ENCODE data around the gene PHC2.

The PHC2 gene

DNA sequence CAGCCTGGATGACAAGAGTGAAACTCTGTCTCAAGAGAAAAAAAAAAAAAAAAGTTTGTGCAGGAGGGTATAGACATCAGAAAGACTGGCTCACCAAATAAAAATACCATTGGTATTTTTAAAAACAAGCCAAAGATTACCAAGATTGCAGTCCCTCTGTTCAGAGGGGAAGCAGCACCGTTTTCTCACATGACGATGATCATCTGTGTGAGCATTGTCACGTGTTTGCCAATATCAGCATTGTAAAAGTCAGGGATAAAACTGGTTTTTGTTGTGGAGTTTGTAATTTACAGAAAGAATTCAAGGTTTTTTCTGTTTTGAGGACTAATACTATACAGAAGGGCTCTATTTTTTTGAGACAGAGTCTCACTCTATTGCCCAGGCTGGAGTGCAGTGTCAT is 148.1 kb downstream of the PHC2 start:
- no peak for DNase-seq (ENCODE audit: low read depth)
- TF ChIP-seq, protein P1, sequence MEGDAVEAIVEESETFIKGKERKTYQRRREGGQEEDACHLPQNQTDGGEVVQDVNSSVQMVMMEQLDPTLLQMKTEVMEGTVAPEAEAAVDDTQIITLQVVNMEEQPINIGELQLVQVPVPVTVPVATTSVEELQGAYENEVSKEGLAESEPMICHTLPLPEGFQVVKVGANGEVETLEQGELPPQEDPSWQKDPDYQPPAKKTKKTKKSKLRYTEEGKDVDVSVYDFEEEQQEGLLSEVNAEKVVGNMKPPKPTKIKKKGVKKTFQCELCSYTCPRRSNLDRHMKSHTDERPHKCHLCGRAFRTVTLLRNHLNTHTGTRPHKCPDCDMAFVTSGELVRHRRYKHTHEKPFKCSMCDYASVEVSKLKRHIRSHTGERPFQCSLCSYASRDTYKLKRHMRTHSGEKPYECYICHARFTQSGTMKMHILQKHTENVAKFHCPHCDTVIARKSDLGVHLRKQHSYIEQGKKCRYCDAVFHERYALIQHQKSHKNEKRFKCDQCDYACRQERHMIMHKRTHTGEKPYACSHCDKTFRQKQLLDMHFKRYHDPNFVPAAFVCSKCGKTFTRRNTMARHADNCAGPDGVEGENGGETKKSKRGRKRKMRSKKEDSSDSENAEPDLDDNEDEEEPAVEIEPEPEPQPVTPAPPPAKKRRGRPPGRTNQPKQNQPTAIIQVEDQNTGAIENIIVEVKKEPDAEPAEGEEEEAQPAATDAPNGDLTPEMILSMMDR (conservative IDR thresholded peaks at IDR 0.05; ENCODE audit: control insufficient read depth, insufficient read depth, low read depth, low read length) = no peak
- no peak overlapping the region for H3K4me3 ChIP-seq (ENCODE audit: control insufficient read depth, low read depth, low read length)

DNA sequence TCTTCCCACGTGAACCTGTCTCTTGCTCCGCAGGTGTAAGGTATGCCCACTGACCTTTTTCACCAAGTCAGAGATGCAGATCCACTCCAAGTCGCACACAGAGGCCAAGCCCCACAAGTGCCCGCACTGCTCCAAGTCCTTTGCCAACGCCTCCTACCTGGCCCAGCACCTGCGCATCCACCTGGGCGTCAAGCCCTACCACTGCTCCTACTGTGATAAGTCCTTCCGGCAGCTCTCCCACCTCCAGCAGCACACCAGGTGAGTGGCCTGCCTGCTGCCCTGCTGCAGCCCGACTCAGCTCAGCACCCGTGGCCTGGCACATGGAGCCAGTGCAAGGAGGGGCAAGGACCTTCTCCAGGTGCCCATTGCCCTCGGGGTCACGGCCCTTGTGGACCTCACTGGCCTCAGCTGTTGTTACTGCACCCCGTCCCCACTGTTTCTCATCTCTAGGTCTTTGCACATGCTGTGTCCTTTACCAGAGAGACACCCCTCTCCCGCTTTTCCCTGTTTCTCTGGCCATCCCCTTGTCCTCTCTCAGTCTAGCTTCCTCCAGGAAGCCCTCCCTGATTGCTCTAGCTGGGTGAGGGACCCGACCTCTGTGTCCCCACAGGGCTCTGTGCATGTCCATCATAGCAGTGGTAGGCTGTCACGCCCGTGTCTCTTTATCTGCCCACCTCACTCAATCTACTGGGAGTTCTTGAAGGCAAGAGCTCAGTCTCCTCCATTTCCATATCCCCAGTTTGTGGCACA is 149.2 kb downstream of the PHC2 start:
- no peak for DNase-seq (ENCODE audit: low read depth)
- TF ChIP-seq, protein P1 (conservative IDR thresholded peaks at IDR 0.05; ENCODE audit: control insufficient read depth, insufficient read depth, low read depth, low read length) = no peak
- no peak overlapping the region for H3K4me3 ChIP-seq (ENCODE audit: control insufficient read depth, low read depth, low read length)

DNA sequence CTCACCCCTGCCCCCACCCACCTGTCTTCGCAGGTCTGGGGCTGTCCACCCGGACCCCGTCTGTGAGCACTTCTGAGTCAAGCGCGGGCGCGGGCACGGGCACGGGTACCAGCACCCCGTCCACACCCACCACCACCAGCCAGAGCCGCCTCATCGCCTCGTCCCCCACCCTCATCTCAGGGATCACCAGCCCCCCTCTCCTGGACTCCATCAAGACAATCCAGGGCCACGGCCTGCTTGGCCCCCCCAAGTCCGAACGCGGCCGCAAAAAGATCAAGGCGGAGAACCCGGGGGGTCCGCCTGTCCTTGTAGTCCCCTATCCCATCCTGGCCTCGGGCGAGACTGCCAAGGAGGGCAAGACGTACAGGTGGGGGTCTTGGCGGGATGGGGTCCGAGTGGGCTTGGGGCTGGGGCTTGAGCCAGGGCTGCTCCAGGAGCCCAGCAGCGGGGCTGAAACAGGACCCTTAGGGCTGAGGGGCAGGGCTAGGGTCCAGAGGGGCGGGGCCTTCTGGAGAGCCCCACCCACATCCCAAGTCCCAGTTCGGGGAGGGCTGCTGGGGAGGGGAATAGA is 150.7 kb downstream of the PHC2 start:
- no peak overlapping the region for H3K4me3 ChIP-seq (ENCODE audit: control insufficient read depth, low read depth, low read length)
- DNase-seq (ENCODE audit: low read depth) = no peak
- TF ChIP-seq, protein P1 (conservative IDR thresholded peaks at IDR 0.05; ENCODE audit: control insufficient read depth, insufficient read depth, low read depth, low read length) = no peak

DNA sequence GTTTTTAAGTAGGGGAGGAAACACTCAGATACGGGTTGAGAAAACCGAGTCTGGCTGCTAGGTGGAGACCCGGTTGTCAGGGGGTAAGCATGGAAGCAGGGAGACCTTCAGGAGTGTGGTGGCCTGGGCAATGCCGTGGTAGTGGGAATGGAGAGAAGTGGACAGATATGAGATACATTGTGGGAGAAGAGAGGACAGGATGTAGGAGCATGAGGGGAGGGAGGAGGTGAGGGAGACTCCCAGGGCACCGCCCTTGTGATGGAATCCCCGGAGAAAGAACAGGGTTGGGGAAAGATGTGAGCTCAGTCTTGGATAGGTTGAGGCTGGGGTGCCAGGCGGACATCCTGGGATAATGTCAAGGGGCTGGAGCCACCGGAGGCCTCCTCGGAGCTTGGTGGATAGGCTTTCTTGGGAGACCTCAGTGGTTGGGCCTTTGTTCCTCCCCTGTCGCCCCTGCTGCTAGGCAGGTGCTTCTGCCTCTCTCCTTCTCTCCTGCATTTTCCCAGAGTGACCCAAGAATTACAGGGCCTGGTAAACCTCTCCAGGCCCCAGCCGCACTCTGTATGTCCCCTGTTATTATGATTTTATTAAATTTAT is 153.3 kb downstream of the PHC2 start:
- H3K4me3 ChIP-seq (ENCODE audit: control insufficient read depth, low read depth, low read length) = no peak overlapping the region
- no peak for DNase-seq (ENCODE audit: low read depth)
- TF ChIP-seq, protein P1 (conservative IDR thresholded peaks at IDR 0.05; ENCODE audit: control insufficient read depth, insufficient read depth, low read depth, low read length) = no peak

DNA sequence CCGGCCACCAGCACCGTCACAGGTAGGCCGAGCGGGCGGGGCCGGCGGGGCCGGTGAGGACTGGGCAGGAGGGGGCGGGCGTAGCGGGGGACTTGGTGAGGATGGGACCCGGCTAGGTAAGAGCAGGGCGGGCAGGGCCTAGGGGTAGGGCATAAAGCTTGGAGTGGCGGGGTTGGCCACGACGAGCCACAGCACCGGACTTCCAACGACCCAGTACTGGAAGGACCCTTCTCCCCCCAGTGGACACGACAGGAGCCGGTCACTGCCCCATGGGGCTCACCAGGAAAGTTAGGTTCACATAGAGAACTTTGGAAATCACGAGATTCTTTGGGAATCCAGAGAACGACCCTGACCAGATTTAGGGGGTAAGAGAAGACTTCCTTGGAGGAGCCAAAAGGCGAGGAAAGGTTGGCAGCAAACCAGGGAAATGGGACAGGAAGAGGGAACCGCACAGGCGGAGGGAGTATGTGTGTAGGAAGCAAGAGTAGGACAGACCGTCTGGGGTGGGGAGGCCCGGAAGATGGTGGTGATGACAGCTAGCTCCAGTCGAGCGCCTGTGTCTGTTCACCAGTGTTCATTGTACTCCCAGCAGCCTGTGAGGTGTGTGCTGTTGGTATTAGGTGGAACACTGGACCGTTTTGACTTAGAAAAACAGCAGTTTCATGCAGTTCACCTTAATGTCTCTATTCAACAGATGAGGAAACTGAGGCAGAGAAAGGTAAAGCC is 154.2 kb downstream of the PHC2 start:
- H3K4me3 ChIP-seq (ENCODE audit: control insufficient read depth, low read depth, low read length) = no peak overlapping the region
- DNase-seq (ENCODE audit: low read depth) = no peak
- TF ChIP-seq, protein P1 (conservative IDR thresholded peaks at IDR 0.05; ENCODE audit: control insufficient read depth, insufficient read depth, low read depth, low read length) = no peak

DNA sequence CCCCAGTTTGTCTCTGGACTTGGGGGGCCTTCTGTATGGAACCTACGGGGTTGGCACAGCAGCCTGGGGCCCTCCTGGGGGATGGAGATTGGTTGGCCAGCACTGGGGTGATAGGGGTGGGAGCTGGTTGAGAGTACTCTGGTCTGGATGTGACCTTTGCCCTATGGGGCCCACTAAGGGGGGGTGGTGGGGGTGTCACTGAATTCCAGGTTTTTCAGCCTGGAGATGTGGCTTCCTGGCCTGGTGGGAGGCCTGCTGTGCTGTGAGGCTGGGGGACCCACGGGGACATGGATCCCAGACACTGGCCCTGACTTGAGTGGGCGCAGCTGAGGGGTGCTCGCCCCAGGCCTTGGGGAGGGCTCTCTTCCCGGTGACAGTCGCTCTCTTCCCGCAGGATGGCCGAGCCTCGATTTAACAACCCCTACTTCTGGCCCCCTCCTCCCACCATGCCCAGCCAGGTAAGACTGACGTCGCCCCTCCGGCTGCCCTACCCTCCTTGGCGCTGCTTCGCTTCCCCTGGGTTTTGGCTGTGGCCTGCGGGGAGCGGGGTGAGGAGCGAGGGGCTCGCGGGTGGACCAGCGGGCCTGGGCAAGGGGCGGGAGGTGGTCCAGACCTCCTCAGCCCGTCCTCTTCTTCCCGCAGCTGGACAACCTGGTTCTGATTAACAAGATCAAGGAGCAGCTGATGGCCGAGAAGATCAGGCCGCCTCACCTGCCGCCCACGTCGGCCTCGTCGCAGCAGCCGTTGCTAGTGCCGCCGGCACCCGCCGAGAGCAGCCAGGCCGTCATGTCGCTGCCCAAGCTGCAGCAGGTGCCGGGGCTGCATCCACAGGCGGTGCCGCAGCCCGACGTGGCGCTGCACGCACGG is 155.0 kb downstream of the PHC2 start:
- TF ChIP-seq, protein P1 (conservative IDR thresholded peaks at IDR 0.05; ENCODE audit: control insufficient read depth, insufficient read depth, low read depth, low read length) = no peak
- no peak overlapping the region for H3K4me3 ChIP-seq (ENCODE audit: control insufficient read depth, low read depth, low read length)
- DNase-seq (ENCODE audit: low read depth) = no peak

Measured in fibroblast of mammary gland (primary cell).